GM19397 (cell line): ENCODE results near the gene SIRPB2.

Experiments
- ATAC-seq: cut with Tn5 transposase; IDR thresholded peaks from one replicate; pipeline ENCODE4 v1.9.1; 2021; ENCODE audit warnings: mild to moderate bottlenecking, moderate library complexity; ENCODE audit not compliant: unreplicated experiment

SIRPB2 gene

GRCh38 chr20:1443085-1443484 is 48.1 kb downstream of the SIRPB2 start:
- no peak for ATAC-seq

GRCh38 chr20:1442304-1442703 is 48.9 kb downstream of the SIRPB2 start:
- ATAC-seq = no peak

- ATAC-seq = no peak
Observed at GRCh38 chr20:1441133-1441532, 50.1 kb downstream of the SIRPB2 start.

- ATAC-seq = no peak
Observed at GRCh38 chr20:1440024-1440423, 51.2 kb downstream of the SIRPB2 start.

- ATAC-seq = no peak
Observed at GRCh38 chr20:1438361-1438760, 52.9 kb downstream of the SIRPB2 start.

GRCh38 chr20:1437235-1437904 is 53.9 kb downstream of the SIRPB2 start:
- no peak for ATAC-seq

GRCh38 chr20:1436263-1436662 is 55.0 kb downstream of the SIRPB2 start:
- no peak for ATAC-seq

GRCh38 chr20:1435337-1435699 is 55.9 kb downstream of the SIRPB2 start:
- ATAC-seq = no peak

GRCh38 chr20:1434571-1435336 is 56.5 kb downstream of the SIRPB2 start:
- ATAC-seq = peak; percentile 88

GRCh38 chr20:1431158-1431557 is 60.1 kb downstream of the SIRPB2 start:
- no peak for ATAC-seq

- no peak for ATAC-seq
Observed at GRCh38 chr20:1430004-1430451, 61.2 kb downstream of the SIRPB2 start.

GRCh38 chr20:1429143-1429728 is 62.0 kb downstream of the SIRPB2 start:
- ATAC-seq = no peak

- ATAC-seq = no peak
Observed at GRCh38 chr20:1427457-1428054, 63.7 kb downstream of the SIRPB2 start.

- ATAC-seq = no peak
Observed at GRCh38 chr20:1426231-1426849, 64.9 kb downstream of the SIRPB2 start.
